Measurements from ENCODE around the gene ST6GAL1. TPM values are rescaled to one million over a fixed set of nuclear protein-coding genes. Genes with fewer than 3 reads are reported as not detected.

ST6GAL1 gene
- total and polyA plus RNA-seq, 10 of the 15 experiments (the other 5 are each of a cell fraction or from before 2014, with no cell fraction given), result 74.2 to 248 (median 149) TPM

DNA sequence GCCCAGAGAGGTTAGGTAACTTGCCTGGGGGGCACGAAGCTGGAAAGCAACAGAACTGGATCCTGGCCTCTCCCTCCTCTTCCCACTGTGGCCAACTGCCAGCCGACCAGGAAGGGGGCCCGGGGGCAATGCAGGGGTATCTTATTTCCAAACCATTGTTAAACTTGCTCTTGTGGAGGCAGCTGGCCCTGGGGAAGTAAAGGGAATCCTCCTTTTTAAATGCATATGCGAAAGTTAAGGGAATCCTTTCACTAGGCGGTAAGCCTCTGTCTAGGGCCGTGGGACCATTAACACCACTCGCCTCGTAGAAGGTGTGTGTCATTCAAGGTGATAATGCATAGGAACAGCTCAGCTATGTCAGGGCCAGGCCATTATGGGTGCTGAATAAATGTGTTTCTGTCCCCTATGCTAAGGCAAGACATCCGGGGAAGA, 68.6 kb downstream of the ST6GAL1 start:
- Histone ChIP-seq H2AFZ (ENCODE audit: control insufficient read depth, low read depth, low read length) (no peak overlapping the region), H3K27me3 (replicated peaks in 1 of 2; ENCODE audit: control insufficient read depth in 2 of 2, insufficient read depth in 2 of 2, low read length in 1 of 2) (no peaks in the 10 kb centered on the region), H3K9me3 (replicated peaks; ENCODE audit: control insufficient read depth, insufficient read depth, low read length) (peaks cover 3% of the 10 kb centered on the region; the same call in 2 of the 3 replicates), H4K20me1 (ENCODE audit: control insufficient read depth, insufficient read depth) (no peaks in the 10 kb centered on the region), H3K27ac (ENCODE audit: control insufficient read depth, insufficient read depth) (peak overlapping the region; percentile 91), H3K4me2 (ENCODE audit: control insufficient read depth, insufficient read depth) (peak overlapping the region; percentile 73), H3K36me3 (ENCODE audit: control insufficient read depth in 2 of 2, insufficient read depth in 2 of 2, low read length in 1 of 2) (no peaks in the 10 kb centered on the region; a peak in 1 of 4 replicates), H3K79me2 (ENCODE audit: control insufficient read depth, insufficient read depth, low read length) (peaks cover 76% of the 10 kb centered on the region), H3K4me3 (peak overlapping the region; percentile 44), H3K9ac (ENCODE audit: control insufficient read depth, insufficient read depth, low read length) (peak overlapping the region; percentile 73), H3K4me1 (ENCODE audit: control insufficient read depth, insufficient read depth, low read length) (peaks cover 54% of the 10 kb centered on the region)
- DNase-seq (ENCODE audit: low read depth, low spot score) (no peak), FAIRE-seq (no peak), ATAC-seq (no peak)
- ChIA-PET RAD21 (ENCODE audit: unreplicated experiment) (interaction anchor here (1.5 to 8.4 kb wide), 7 partner anchors 9 to 150 kb away, joined by 5 to 183 read pairs (median 28); no protein-coding TSS in a partner anchor), CTCF (interaction anchor here (0.9 to 1.7 kb wide), 5 partner anchors 10 to 114 kb away, joined by 3 to 5 read pairs (median 4); no protein-coding TSS in a partner anchor), POLR2A (interaction anchor here (1.1 to 5.8 kb wide), 3 partner anchors 9 to 25 kb away, joined by 3 to 137 read pairs (median 37); no protein-coding TSS in a partner anchor), SMC1A (ENCODE audit: uncharacterized antibody, unreplicated experiment) (interaction anchor here (0.6 to 8.6 kb wide), 12 partner anchors 10 to 67 kb away, joined by 3 to 83 read pairs (median 7); partner anchors contain the start of gene ST6GAL1)
- 81% methylated on average over 9 of the region's 9 CpGs for WGBS (ENCODE audit: insufficient coverage, insufficient replicate concordance, low lambda C conversion rate, missing lambda C conversion rate)
- in situ Hi-C loops (cut with MboI) (no loop called here), intact Hi-C loops (cut with micrococcal nuclease; ENCODE audit: unreplicated experiment) (no loop called here)
- BruUV-seq (replicated peaks), result no TSS peak
- no peak for TF ChIP-seq NR2C2 (IDR thresholded peaks at IDR 0.05; ENCODE audit: borderline replicate concordance, control insufficient read depth, insufficient read length, low read depth)
- TF ChIP-seq EED (IDR thresholded peaks at IDR 0.05; ENCODE audit: low read depth), result peak; percentile 17; the same call in 1 of the 2 replicates

- ChIA-PET RAD21 (ENCODE audit: unreplicated experiment) (interaction anchor here (1.5 to 8.4 kb wide), 16 partner anchors 11 to 217 kb away, joined by 3 to 183 read pairs (median 15); partner anchors contain the start of gene EIF4A2), SMC1A (ENCODE audit: uncharacterized antibody, unreplicated experiment) (interaction anchor here (0.7 to 8.6 kb wide), 14 partner anchors 11 to 686 kb away, joined by 4 to 150 read pairs (median 8); partner anchors contain the start of genes RPL39L and ST6GAL1), CTCF (interaction anchor here (1.1 to 5.7 kb wide), 9 partner anchors 11 to 138 kb away, joined by 4 to 36 read pairs (median 8); partner anchors contain the start of gene RPL39L), POLR2A (interaction anchor here (0.8 to 5.8 kb wide), 10 partner anchors 11 to 86 kb away, joined by 3 to 137 read pairs (median 11); no protein-coding TSS in a partner anchor)
- DNase-seq (ENCODE audit: low read depth, low spot score), result peak; percentile 99
- intact Hi-C loops (cut with micrococcal nuclease; ENCODE audit: unreplicated experiment), result loop anchor here (1.0 kb wide), 4 partner anchors 16 to 68 kb away; no protein-coding TSS in a partner anchor
- Histone ChIP-seq H3K27me3 (replicated peaks in 1 of 2; ENCODE audit: control insufficient read depth in 2 of 2, insufficient read depth in 2 of 2, low read length in 1 of 2) (no peaks in the 10 kb centered on the region), H3K4me1 (ENCODE audit: control insufficient read depth, insufficient read depth, low read length) (peaks cover 51% of the 10 kb centered on the region), H3K4me2 (ENCODE audit: control insufficient read depth, insufficient read depth) (peak overlapping the region; percentile 73), H3K79me2 (ENCODE audit: control insufficient read depth, insufficient read depth, low read length) (peaks cover 84% of the 10 kb centered on the region), H2AFZ (ENCODE audit: control insufficient read depth, low read depth, low read length) (no peak overlapping the region; the same call in 1 of the 2 replicates), H3K9ac (ENCODE audit: control insufficient read depth, insufficient read depth, low read length) (peak overlapping the region; percentile 67), H3K27ac (ENCODE audit: control insufficient read depth, insufficient read depth) (peak overlapping the region; percentile 91), H3K36me3 (ENCODE audit: control insufficient read depth in 2 of 2, insufficient read depth in 2 of 2, low read length in 1 of 2) (peaks cover 0 to 6% of the 10 kb centered on the region in 2 experiments; a peak in 2 of 4 replicates), H4K20me1 (ENCODE audit: control insufficient read depth, insufficient read depth) (no peaks in the 10 kb centered on the region), H3K9me3 (replicated peaks; ENCODE audit: control insufficient read depth, insufficient read depth, low read length) (peaks cover 10% of the 10 kb centered on the region; the same call in 2 of the 3 replicates), H3K4me3 (peak overlapping the region; percentile 46; the same call in 1 of the 2 replicates)
- no TSS peak for BruUV-seq (replicated peaks)
- ATAC-seq, result peak; percentile 79
- 0% methylated on average over 4 of the region's 4 CpGs for WGBS (ENCODE audit: insufficient coverage, insufficient replicate concordance, low lambda C conversion rate, missing lambda C conversion rate)
- peak; percentile 41 for FAIRE-seq
- in situ Hi-C loops (cut with MboI), result no loop called here
- TF ChIP-seq CBX3 (IDR thresholded peaks at IDR 0.05; ENCODE audit: borderline replicate concordance, low read depth), result no peak
- TF ChIP-seq ZNF622 (IDR thresholded peaks at IDR 0.05), result no peak
- TF ChIP-seq, protein P1, sequence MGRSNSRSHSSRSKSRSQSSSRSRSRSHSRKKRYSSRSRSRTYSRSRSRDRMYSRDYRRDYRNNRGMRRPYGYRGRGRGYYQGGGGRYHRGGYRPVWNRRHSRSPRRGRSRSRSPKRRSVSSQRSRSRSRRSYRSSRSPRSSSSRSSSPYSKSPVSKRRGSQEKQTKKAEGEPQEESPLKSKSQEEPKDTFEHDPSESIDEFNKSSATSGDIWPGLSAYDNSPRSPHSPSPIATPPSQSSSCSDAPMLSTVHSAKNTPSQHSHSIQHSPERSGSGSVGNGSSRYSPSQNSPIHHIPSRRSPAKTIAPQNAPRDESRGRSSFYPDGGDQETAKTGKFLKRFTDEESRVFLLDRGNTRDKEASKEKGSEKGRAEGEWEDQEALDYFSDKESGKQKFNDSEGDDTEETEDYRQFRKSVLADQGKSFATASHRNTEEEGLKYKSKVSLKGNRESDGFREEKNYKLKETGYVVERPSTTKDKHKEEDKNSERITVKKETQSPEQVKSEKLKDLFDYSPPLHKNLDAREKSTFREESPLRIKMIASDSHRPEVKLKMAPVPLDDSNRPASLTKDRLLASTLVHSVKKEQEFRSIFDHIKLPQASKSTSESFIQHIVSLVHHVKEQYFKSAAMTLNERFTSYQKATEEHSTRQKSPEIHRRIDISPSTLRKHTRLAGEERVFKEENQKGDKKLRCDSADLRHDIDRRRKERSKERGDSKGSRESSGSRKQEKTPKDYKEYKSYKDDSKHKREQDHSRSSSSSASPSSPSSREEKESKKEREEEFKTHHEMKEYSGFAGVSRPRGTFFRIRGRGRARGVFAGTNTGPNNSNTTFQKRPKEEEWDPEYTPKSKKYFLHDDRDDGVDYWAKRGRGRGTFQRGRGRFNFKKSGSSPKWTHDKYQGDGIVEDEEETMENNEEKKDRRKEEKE (IDR thresholded peaks at IDR 0.05), result no peak
- peak; percentile 93 for TF ChIP-seq NBN (IDR thresholded peaks at IDR 0.05)
- TF ChIP-seq ZBTB33 (IDR thresholded peaks at IDR 0.05), result no peak
- no peak for TF ChIP-seq PAX8 (IDR thresholded peaks at IDR 0.05)
- peak; percentile 43; the same call in 1 of the 2 replicates for TF ChIP-seq SMC3 (IDR thresholded peaks at IDR 0.05; ENCODE audit: borderline replicate concordance, low read length)
- peak; percentile 81 for TF ChIP-seq PAX5 (IDR thresholded peaks at IDR 0.05; ENCODE audit: borderline replicate concordance, low read depth, low read length)
- TF ChIP-seq BMI1 (IDR thresholded peaks at IDR 0.05; ENCODE audit: borderline replicate concordance), result peak; percentile 89; the same call in 1 of the 2 replicates
These were observed 70.4 kb downstream of the ST6GAL1 start for GRCh38 chr3:187000711-187001151.

Data from GM12878 (cell line).